ENCODE measurements around the gene CBX4. TPM values are rescaled to one million over a fixed set of nuclear protein-coding genes. Genes with fewer than 3 reads are reported as not detected.
A peak's percentile ranks its signal among the peaks of the same experiment; 100 is the strongest.

CBX4 gene
- total and polyA plus RNA-seq, 2 of the 13 experiments (the other 11 are each of a cell fraction or from before 2014, with no cell fraction given): 25.8 to 50.8 TPM

DNA sequence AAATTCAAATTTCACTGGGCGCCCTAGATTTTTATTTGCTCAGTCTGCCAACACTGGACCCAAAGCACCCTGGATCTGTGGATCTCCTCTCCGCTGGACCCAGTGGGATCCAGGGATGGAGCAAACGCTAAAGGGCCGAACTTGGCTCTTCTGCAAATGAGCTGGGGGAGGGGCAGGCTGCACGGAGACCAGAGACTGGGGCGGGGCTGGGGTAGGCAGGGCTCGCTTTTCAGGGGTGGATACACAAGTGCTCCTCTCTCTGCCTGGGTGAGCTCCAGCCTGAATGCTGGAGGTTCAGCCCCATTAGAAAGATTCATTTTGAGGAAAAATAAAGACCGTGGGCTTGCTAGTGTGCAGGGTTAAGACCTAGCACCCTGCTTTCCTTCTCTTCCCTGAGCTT, 8.9 kb downstream of the CBX4 start:
- H3K9ac ChIP-seq (ENCODE audit: insufficient read depth, low read depth, low read length): no peak overlapping the region
- ATAC-seq (peak; percentile 0; the same call in 2 of the 3 replicates), FAIRE-seq (peak; percentile 63), DNase-seq (ENCODE audit: low spot score) (no peak)
- H3K9me3 ChIP-seq (ENCODE audit: low read length): no peaks in the 10 kb centered on the region
- ChIA-PET CTCF (ENCODE audit: low intra/inter-chr PET ratio, low total read pairs) (no interaction called here), POLR2A (interaction anchor here (0.6 to 11.1 kb wide), 8 partner anchors 9 to 624 kb away, joined by 3 to 274 read pairs (median 8); partner anchors contain the start of genes CBX4 and CBX8)
- H3K27ac ChIP-seq (ENCODE audit: extremely low read length, insufficient read depth, low read length): peak overlapping the region; percentile 19
- no TSS peak for BruUV-seq (replicated peaks)
- H2AFZ ChIP-seq (ENCODE audit: low read length): no peak overlapping the region
- H4K20me1 ChIP-seq (ENCODE audit: insufficient read depth, low read length): peaks cover 13% of the 10 kb centered on the region; the same call in 1 of the 2 replicates
- intact Hi-C loops (cut with micrococcal nuclease; ENCODE audit: unreplicated experiment) (loop anchor here (10.0 kb wide), 2 partner anchors 84 to 86 kb away; no protein-coding TSS in a partner anchor), in situ Hi-C loops (cut with HindIII; ENCODE audit: extremely low pct_ligation_motif_present, low pct_unique_long_range_greater_than_20kb) (no loop called here)
- WGBS (ENCODE audit: low lambda C conversion rate): 21% methylated on average over 7 of the region's 8 CpGs
- peak overlapping the region; percentile 80 for H3K4me2 ChIP-seq (ENCODE audit: low read depth, low read length)
- no peaks in the 10 kb centered on the region; a peak in 2 of 5 replicates for H3K27me3 ChIP-seq (ENCODE audit: control insufficient read depth in 1 of 2, insufficient read depth in 2 of 2, low read length in 2 of 2)
- H3K36me3 ChIP-seq (replicated peaks in 1 of 2; ENCODE audit: control insufficient read depth in 1 of 2, insufficient read depth in 2 of 2, low read length in 2 of 2): peaks cover 4 to 9% of the 10 kb centered on the region in 2 experiments; a peak in 4 of 5 replicates
- H3K79me2 ChIP-seq (ENCODE audit: insufficient read depth, low read length): peaks cover 7% of the 10 kb centered on the region
- H3K4me3 ChIP-seq (replicated peaks in 1 of 3; ENCODE audit: insufficient read depth in 1 of 3, low read depth in 2 of 3, low read length in 3 of 3): peak overlapping the region in 1 of 3 experiments; percentile 19; a peak in 1 of 6 replicates
- H3K4me1 ChIP-seq (ENCODE audit: insufficient read depth, low read length): peaks cover 87% of the 10 kb centered on the region
- TF ChIP-seq HDAC1 (CRISPR knock-in tag; IDR thresholded peaks at IDR 0.05) (no peak), SP5 (CRISPR knock-in tag; IDR thresholded peaks at IDR 0.05; ENCODE audit: borderline replicate concordance, low read depth) (peak; percentile 10; the same call in 1 of the 2 replicates), ZNF235 (CRISPR knock-in tag; IDR thresholded peaks at IDR 0.05; ENCODE audit: borderline replicate concordance) (no peak), EP300 (IDR thresholded peaks at IDR 0.05; ENCODE audit: low read depth in 2 of 2, low read length in 2 of 2) (0 out of 4 replicates have a peak, but pooled peaks of 1 of the 2 experiments have one; percentile 3), EP300 (CRISPR knock-in tag; IDR thresholded peaks at IDR 0.05; ENCODE audit: borderline replicate concordance) (no peak), ZNF263 (CRISPR knock-in tag; IDR thresholded peaks at IDR 0.05) (0 out of 2 replicates have a peak, but pooled peaks have one; percentile 21), ELF4 (CRISPR knock-in tag; IDR thresholded peaks at IDR 0.05; ENCODE audit: borderline replicate concordance) (no peak), NONO (IDR thresholded peaks at IDR 0.05) (no peak), NONO (CRISPR knock-in tag; conservative IDR thresholded peaks at IDR 0.05) (0 out of 2 replicates have a peak, but pooled peaks have one; percentile 32)
- TF ChIP-seq, protein P1, sequence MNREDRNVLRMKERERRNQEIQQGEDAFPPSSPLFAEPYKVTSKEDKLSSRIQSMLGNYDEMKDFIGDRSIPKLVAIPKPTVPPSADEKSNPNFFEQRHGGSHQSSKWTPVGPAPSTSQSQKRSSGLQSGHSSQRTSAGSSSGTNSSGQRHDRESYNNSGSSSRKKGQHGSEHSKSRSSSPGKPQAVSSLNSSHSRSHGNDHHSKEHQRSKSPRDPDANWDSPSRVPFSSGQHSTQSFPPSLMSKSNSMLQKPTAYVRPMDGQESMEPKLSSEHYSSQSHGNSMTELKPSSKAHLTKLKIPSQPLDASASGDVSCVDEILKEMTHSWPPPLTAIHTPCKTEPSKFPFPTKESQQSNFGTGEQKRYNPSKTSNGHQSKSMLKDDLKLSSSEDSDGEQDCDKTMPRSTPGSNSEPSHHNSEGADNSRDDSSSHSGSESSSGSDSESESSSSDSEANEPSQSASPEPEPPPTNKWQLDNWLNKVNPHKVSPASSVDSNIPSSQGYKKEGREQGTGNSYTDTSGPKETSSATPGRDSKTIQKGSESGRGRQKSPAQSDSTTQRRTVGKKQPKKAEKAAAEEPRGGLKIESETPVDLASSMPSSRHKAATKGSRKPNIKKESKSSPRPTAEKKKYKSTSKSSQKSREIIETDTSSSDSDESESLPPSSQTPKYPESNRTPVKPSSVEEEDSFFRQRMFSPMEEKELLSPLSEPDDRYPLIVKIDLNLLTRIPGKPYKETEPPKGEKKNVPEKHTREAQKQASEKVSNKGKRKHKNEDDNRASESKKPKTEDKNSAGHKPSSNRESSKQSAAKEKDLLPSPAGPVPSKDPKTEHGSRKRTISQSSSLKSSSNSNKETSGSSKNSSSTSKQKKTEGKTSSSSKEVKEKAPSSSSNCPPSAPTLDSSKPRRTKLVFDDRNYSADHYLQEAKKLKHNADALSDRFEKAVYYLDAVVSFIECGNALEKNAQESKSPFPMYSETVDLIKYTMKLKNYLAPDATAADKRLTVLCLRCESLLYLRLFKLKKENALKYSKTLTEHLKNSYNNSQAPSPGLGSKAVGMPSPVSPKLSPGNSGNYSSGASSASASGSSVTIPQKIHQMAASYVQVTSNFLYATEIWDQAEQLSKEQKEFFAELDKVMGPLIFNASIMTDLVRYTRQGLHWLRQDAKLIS (CRISPR knock-in tag; IDR thresholded peaks at IDR 0.05): no peak
- TF ChIP-seq, protein P2, sequence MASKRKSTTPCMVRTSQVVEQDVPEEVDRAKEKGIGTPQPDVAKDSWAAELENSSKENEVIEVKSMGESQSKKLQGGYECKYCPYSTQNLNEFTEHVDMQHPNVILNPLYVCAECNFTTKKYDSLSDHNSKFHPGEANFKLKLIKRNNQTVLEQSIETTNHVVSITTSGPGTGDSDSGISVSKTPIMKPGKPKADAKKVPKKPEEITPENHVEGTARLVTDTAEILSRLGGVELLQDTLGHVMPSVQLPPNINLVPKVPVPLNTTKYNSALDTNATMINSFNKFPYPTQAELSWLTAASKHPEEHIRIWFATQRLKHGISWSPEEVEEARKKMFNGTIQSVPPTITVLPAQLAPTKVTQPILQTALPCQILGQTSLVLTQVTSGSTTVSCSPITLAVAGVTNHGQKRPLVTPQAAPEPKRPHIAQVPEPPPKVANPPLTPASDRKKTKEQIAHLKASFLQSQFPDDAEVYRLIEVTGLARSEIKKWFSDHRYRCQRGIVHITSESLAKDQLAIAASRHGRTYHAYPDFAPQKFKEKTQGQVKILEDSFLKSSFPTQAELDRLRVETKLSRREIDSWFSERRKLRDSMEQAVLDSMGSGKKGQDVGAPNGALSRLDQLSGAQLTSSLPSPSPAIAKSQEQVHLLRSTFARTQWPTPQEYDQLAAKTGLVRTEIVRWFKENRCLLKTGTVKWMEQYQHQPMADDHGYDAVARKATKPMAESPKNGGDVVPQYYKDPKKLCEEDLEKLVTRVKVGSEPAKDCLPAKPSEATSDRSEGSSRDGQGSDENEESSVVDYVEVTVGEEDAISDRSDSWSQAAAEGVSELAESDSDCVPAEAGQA (IDR thresholded peaks at IDR 0.05; ENCODE audit: low read depth): no peak
- TF ChIP-seq, protein P2 (CRISPR knock-in tag; IDR thresholded peaks at IDR 0.05; ENCODE audit: borderline replicate concordance): no peak
- TF ChIP-seq, protein P3, sequence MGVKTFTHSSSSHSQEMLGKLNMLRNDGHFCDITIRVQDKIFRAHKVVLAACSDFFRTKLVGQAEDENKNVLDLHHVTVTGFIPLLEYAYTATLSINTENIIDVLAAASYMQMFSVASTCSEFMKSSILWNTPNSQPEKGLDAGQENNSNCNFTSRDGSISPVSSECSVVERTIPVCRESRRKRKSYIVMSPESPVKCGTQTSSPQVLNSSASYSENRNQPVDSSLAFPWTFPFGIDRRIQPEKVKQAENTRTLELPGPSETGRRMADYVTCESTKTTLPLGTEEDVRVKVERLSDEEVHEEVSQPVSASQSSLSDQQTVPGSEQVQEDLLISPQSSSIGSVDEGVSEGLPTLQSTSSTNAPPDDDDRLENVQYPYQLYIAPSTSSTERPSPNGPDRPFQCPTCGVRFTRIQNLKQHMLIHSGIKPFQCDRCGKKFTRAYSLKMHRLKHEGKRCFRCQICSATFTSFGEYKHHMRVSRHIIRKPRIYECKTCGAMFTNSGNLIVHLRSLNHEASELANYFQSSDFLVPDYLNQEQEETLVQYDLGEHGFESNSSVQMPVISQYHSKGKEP (CRISPR knock-in tag; IDR thresholded peaks at IDR 0.05): no peak
